ENCODE measurements around the gene LRRC27. TPM values are rescaled to one million over a fixed set of nuclear protein-coding genes. Genes with fewer than 3 reads are reported as not detected.

The LRRC27 gene
- total and polyA plus RNA-seq, 4 experiments from 2014 or later: 0.90 to 3.8 (median 3.0) TPM

DNA sequence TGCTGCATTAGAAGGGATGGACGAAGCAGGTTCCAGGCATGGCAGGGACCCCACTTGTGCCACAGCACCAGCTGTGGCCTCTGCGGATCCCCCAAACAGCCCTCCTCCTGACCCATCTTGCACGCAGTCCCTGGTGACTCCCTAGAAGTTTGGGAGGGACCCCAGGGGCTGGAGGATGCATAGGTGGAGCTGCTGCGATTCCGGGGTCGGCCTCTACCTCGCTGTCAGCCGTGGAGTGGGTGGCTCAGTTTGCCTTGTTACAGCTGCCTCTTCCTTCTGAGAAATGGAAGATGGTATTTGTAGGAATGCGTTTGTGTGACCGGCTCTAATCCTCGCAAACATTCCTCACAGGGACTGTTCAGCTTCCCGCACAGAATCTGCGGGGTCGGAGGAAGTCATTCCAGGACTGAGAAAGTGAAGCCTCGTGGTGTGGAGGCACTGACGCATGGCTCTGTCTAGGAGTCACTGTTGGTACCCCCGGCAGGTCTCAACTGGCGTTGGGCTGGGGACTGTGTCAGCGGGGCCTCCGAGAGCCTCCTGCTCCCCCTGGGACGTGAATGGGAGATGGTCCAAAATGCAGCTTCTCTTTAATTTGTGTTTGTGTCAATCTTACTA, 82.5 kb downstream of the LRRC27 start:
- intact Hi-C loops (cut with micrococcal nuclease): no loop called here
- Histone ChIP-seq H3K27ac (ENCODE audit: low read depth, low read length) (no peak overlapping the region), H3K4me1 (ENCODE audit: insufficient read depth, low read length) (no peaks in the 10 kb centered on the region), H3K27me3 (ENCODE audit: insufficient read depth, low read length) (no peaks in the 10 kb centered on the region), H3K4me3 (ENCODE audit: low read length in 2 of 2) (no peak overlapping the region), H3K9me3 (ENCODE audit: control insufficient read depth in 1 of 2, low read length in 2 of 2) (no peaks in the 10 kb centered on the region), H3K36me3 (ENCODE audit: insufficient read depth, low read length) (no peaks in the 10 kb centered on the region)
- Mint-ChIP-seq H3K27me3 (no peaks in the 10 kb centered on the region), H3K9me3 (no peaks in the 10 kb centered on the region), H3K36me3 (peaks cover 8 to 11% of the 10 kb centered on the region in 2 donors), H3K27ac (peak overlapping the region in 2 of 7 donors; percentile 0 to 71), H3K4me3 (no peak overlapping the region), H3K4me1 (peaks cover 9 to 17% (median 11%) of the 10 kb centered on the region in 4 donors)
- CTCF ChIA-PET (ENCODE audit: partially characterized antibody): no interaction called here
- no peak for DNase-seq
- POLR2A ChIA-PET (ENCODE audit: partially characterized antibody): no interaction called here

DNA sequence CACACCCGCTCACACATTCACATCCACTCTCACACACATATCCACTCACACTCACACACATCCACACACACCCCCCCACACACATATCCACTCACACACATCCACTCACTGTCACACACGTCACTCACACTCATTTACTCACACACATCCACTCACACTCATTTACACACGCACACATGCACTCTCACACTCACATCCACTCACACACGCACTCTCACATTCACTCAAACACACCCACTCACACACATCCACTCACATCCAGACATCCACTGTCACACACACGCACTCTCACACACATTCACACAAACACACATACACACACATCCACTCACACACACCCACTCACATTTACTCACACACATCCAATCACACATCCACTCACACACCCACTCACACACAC, 83.3 kb downstream of the LRRC27 start:
- ChIA-PET CTCF (ENCODE audit: partially characterized antibody) (no interaction called here), POLR2A (ENCODE audit: partially characterized antibody) (no interaction called here)
- Mint-ChIP-seq H3K4me1 (peaks cover 9 to 12% (median 11%) of the 10 kb centered on the region in 4 donors), H3K4me3 (peak overlapping the region in 2 of 8 donors; percentile 2 to 31), H3K36me3 (peaks cover 8 to 11% of the 10 kb centered on the region in 2 donors), H3K27ac (peak overlapping the region in 5 of 7 donors; percentile 0 to 90 (median 64)), H3K27me3 (no peaks in the 10 kb centered on the region), H3K9me3 (no peaks in the 10 kb centered on the region)
- H3K4me3 ChIP-seq (ENCODE audit: low read length in 2 of 2): no peak overlapping the region
- no peak for DNase-seq
- H3K36me3 ChIP-seq (ENCODE audit: insufficient read depth, low read length): no peaks in the 10 kb centered on the region
- intact Hi-C loops (cut with micrococcal nuclease): no loop called here
- H3K27ac ChIP-seq (ENCODE audit: low read depth, low read length): no peak overlapping the region
- H3K9me3 ChIP-seq (ENCODE audit: control insufficient read depth in 1 of 2, low read length in 2 of 2): no peaks in the 10 kb centered on the region
- peaks cover under 1% of the 10 kb centered on the region for H3K4me1 ChIP-seq (ENCODE audit: insufficient read depth, low read length)
- no peaks in the 10 kb centered on the region for H3K27me3 ChIP-seq (ENCODE audit: insufficient read depth, low read length)

DNA sequence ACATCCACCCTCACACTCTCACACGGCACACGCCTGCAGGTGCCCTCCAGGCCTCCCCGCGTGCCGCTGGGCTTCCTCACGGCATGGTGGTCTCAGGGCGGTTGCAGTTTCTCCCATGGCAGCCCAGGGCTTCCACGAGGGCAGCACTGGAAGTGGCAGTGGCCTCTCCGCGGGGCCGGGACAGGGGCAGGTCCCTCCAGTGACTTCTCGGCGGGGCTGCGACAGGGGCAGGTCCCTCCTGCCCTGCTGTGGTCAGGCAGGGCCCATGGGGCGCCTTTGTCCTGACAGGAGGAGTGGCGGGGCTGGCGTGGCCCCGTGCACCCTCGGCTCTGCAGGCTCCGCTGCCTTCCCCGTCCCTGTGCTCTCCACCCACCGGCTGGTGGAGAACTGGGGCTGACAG, 84.0 kb downstream of the LRRC27 start:
- DNase-seq: no peak
- no peak overlapping the region for H3K27ac ChIP-seq (ENCODE audit: low read depth, low read length)
- H3K36me3 Mint-ChIP-seq: peaks cover 8 to 11% of the 10 kb centered on the region in 2 donors
- peak overlapping the region in 1 of 7 donors; percentile 9 for H3K27ac Mint-ChIP-seq
- H3K27me3 Mint-ChIP-seq: no peaks in the 10 kb centered on the region
- H3K4me1 Mint-ChIP-seq: peaks cover 9 to 16% (median 13%) of the 10 kb centered on the region in 4 donors
- no peaks in the 10 kb centered on the region for H3K27me3 ChIP-seq (ENCODE audit: insufficient read depth, low read length)
- POLR2A ChIA-PET (ENCODE audit: partially characterized antibody): no interaction called here
- intact Hi-C loops (cut with micrococcal nuclease): no loop called here
- no peak overlapping the region for H3K4me3 Mint-ChIP-seq
- no peak overlapping the region for H3K4me3 ChIP-seq (ENCODE audit: low read length in 2 of 2)
- no peaks in the 10 kb centered on the region for H3K36me3 ChIP-seq (ENCODE audit: insufficient read depth, low read length)
- CTCF ChIA-PET (ENCODE audit: partially characterized antibody): no interaction called here
- H3K4me1 ChIP-seq (ENCODE audit: insufficient read depth, low read length): peaks cover 8% of the 10 kb centered on the region
- no peaks in the 10 kb centered on the region for H3K9me3 Mint-ChIP-seq
- H3K9me3 ChIP-seq (ENCODE audit: control insufficient read depth in 1 of 2, low read length in 2 of 2): no peaks in the 10 kb centered on the region

DNA sequence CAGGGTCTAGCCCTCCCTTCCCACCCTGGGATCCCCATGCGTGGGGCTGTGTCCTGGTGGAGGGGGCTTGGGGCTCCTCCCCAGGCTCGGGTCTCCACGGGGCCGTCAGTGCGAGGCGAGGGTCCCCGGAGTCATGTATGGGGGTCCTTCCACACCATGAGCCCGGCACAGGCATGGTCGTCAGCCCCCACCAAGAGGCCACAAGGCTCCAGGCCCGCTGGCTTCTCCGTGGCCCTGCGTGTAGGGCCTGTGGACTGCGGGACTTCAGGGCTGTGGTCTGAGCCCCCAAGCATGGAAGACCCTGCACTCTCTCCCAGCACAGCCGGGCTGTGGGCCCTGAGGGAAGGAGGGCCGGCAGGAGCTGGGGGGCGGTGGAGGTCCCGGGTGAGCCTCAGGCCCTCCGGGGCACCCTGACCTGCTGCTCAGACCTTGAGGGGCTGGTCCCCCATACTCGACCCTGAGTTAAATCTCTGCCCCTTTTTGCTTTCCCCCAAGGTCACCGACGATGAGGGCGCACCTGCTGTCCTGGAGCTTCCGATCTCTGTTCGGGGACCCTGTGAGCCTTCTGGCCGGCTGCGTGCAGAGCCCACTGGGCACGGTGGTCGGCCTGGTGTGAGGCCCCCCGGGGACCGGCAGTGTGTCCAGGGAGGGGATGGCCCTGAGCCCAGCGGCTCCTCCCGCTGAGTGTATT, 84.7 kb downstream of the LRRC27 start:
- Mint-ChIP-seq H3K36me3 (peaks cover 8 to 11% of the 10 kb centered on the region in 2 donors), H3K4me1 (peaks cover 9 to 19% (median 13%) of the 10 kb centered on the region in 4 donors), H3K27ac (no peak overlapping the region), H3K4me3 (no peak overlapping the region), H3K27me3 (no peaks in the 10 kb centered on the region), H3K9me3 (no peaks in the 10 kb centered on the region)
- Histone ChIP-seq H3K9me3 (ENCODE audit: control insufficient read depth in 1 of 2, low read length in 2 of 2) (no peaks in the 10 kb centered on the region), H3K27me3 (ENCODE audit: insufficient read depth, low read length) (no peaks in the 10 kb centered on the region), H3K27ac (ENCODE audit: low read depth, low read length) (no peak overlapping the region), H3K36me3 (ENCODE audit: insufficient read depth, low read length) (no peaks in the 10 kb centered on the region), H3K4me3 (ENCODE audit: low read length in 2 of 2) (no peak overlapping the region), H3K4me1 (ENCODE audit: insufficient read depth, low read length) (peaks cover 14% of the 10 kb centered on the region)
- ChIA-PET POLR2A (ENCODE audit: partially characterized antibody) (no interaction called here), CTCF (ENCODE audit: partially characterized antibody) (no interaction called here)
- no peak for DNase-seq
- intact Hi-C loops (cut with micrococcal nuclease): no loop called here

DNA sequence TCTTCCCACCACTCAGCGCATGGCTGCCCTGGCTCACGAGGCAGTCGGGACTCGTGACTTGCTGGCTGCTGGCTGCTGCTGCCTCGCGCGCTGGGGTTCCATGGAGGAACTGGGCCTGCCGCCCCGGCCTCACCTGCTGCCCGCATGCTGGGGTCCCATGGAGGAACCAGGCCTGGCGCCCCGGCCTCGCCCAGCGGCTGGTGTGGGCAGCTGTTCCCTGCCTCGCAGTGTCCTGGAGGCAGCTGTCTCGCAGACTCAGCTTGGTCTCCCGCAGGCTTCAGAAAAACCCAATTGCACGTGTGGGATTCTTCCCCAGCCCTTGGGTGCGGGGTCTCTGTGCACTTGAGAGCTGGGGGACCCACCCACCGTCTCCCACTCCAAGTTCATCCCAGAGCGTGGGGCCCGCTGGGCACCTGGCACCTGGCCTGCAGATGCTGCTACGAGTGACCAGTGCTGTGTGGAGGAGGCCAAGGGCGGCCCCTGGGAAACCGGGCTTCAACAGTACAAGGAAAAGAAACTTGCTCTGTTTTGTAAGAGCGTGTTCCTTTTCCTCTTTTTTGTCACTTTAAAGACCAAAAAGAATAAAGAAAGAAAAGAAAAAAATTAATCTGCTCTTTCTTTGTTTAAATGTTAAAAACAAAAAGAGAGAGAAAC, 85.4 kb downstream of the LRRC27 start:
- intact Hi-C loops (cut with micrococcal nuclease): no loop called here
- H3K4me1 Mint-ChIP-seq: peaks cover 9 to 23% (median 13%) of the 10 kb centered on the region in 4 donors
- Histone ChIP-seq H3K36me3 (ENCODE audit: insufficient read depth, low read length) (no peaks in the 10 kb centered on the region), H3K4me3 (ENCODE audit: low read length in 2 of 2) (no peak overlapping the region), H3K9me3 (ENCODE audit: control insufficient read depth in 1 of 2, low read length in 2 of 2) (no peaks in the 10 kb centered on the region), H3K27me3 (ENCODE audit: insufficient read depth, low read length) (no peaks in the 10 kb centered on the region), H3K4me1 (ENCODE audit: insufficient read depth, low read length) (peaks cover 18% of the 10 kb centered on the region), H3K27ac (ENCODE audit: low read depth, low read length) (no peak overlapping the region)
- H3K27ac Mint-ChIP-seq: no peak overlapping the region
- DNase-seq: no peak
- H3K36me3 Mint-ChIP-seq: peaks cover 8 to 11% of the 10 kb centered on the region in 2 donors
- H3K4me3 Mint-ChIP-seq: no peak overlapping the region
- no peaks in the 10 kb centered on the region for H3K9me3 Mint-ChIP-seq
- ChIA-PET POLR2A (ENCODE audit: partially characterized antibody) (no interaction called here), CTCF (ENCODE audit: partially characterized antibody) (no interaction called here)
- no peaks in the 10 kb centered on the region for H3K27me3 Mint-ChIP-seq

DNA sequence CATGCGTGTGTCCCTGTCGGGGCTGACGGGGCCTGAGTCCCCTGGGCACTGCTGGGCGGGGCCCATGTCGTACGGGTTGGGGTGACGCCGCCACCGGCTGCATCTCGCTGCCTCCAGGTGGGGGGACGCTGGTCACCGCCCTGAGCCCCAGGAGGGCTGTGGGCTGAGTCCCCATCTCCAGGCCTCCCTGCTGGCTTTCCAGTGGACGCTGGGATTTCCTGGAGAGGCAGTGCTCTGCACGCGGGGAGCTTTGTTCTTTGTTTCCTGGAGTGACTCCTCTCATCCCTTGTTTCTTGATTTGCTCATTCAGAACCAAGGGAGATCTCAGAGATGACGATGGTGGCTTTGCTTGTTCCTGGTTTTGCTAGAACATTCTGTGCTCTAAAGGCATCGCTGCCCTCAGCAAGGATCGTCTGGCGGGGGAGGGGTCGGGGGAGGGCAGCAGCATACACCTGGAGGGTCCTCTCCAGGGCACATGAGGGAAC, 86.0 kb downstream of the LRRC27 start:
- intact Hi-C loops (cut with micrococcal nuclease): no loop called here
- no peak overlapping the region for H3K27ac ChIP-seq (ENCODE audit: low read depth, low read length)
- CTCF ChIA-PET (ENCODE audit: partially characterized antibody): no interaction called here
- POLR2A ChIA-PET (ENCODE audit: partially characterized antibody): no interaction called here
- H3K27me3 ChIP-seq (ENCODE audit: insufficient read depth, low read length): no peaks in the 10 kb centered on the region
- Mint-ChIP-seq H3K4me3 (no peak overlapping the region), H3K36me3 (peaks cover 8 to 12% of the 10 kb centered on the region in 2 donors), H3K4me1 (peaks cover 9 to 29% (median 17%) of the 10 kb centered on the region in 4 donors), H3K9me3 (no peaks in the 10 kb centered on the region), H3K27ac (peak overlapping the region in 3 of 7 donors; percentile 18 to 57 (median 36)), H3K27me3 (no peaks in the 10 kb centered on the region)
- peaks cover 18% of the 10 kb centered on the region for H3K4me1 ChIP-seq (ENCODE audit: insufficient read depth, low read length)
- H3K36me3 ChIP-seq (ENCODE audit: insufficient read depth, low read length): no peaks in the 10 kb centered on the region
- H3K4me3 ChIP-seq (ENCODE audit: low read length in 2 of 2): no peak overlapping the region
- DNase-seq: no peak
- H3K9me3 ChIP-seq (ENCODE audit: control insufficient read depth in 1 of 2, low read length in 2 of 2): no peaks in the 10 kb centered on the region

All from CD4-positive, alpha-beta memory T cell (primary cell).